SU-DHL-6 (cell line): ENCODE measurements around the gene MAU2.
"Not testable (repeated sequence)": the region's sequence is repeated elsewhere in the genome, so short reads cannot be mapped to it uniquely, and the experiment has no call there.

Source experiments
- H2AFZ ChIP-seq: fragments of 200-600 bp; sonication (generic); 2 replicates; pipeline ENCODE4 v1.6.1; 2014; ENCODE audit warnings: low read depth, mild to moderate bottlenecking, moderate library complexity, mixed read lengths, antibody characterized with exemption, low read length; ENCODE audit not compliant: severe bottlenecking
- H3F3A ChIP-seq: fragments of 200-600 bp; shearing (Covaris generic); 2 replicates; pipeline ENCODE4 v1.6.0; 2016; ENCODE audit warnings: antibody characterized with exemption, mild to moderate bottlenecking; ENCODE audit not compliant: insufficient read depth
- H3K27ac ChIP-seq: fragments of 200-600 bp; sonication (generic); 2 replicates; pipeline ENCODE4 v1.5.1; 2016; ENCODE audit warnings: low read depth, mild to moderate bottlenecking, low read length, moderate library complexity, mixed read lengths
- H3K27me3 ChIP-seq: fragments of 200-600 bp; sonication (generic), shearing (Covaris generic); 2 replicates; pipeline ENCODE4 v1.6.0; 2014; ENCODE audit warnings: mild to moderate bottlenecking, low read length
- H3K36me3 ChIP-seq: fragments of 200-600 bp; sonication (generic); 2 replicates; pipeline ENCODE4 v1.6.1; 2014; ENCODE audit warnings: mild to moderate bottlenecking, low read length, mixed read lengths
- H3K4me2 ChIP-seq: fragments of 300-600, 200-600 bp; shearing (Covaris generic), sonication (generic); 2 replicates; pipeline ENCODE4 v1.6.0; 2014; ENCODE audit warnings: low read length, low read depth, mild to moderate bottlenecking; ENCODE audit not compliant: poor library complexity, severe bottlenecking
- H3K4me3 ChIP-seq: fragments of 200-600 bp; sonication (generic); 2 replicates; pipeline ENCODE4 v1.5.1; 2014; ENCODE audit warnings: antibody characterized with exemption, low read length, mild to moderate bottlenecking, mixed read lengths; ENCODE audit not compliant: insufficient read depth, poor library complexity, severe bottlenecking
- H3K79me2 ChIP-seq: fragments of 200-600 bp; sonication (generic); 2 replicates; pipeline ENCODE4 v1.6.1; 2014; ENCODE audit warnings: mild to moderate bottlenecking, low read length, moderate library complexity; ENCODE audit not compliant: insufficient read depth
- H3K9ac ChIP-seq: fragments of 200-600 bp; sonication (generic); 2 replicates; pipeline ENCODE4 v1.7.0; 2014; ENCODE audit warnings: mild to moderate bottlenecking, low read length
- H3K9me2 ChIP-seq: fragments of 200-600 bp; sonication (generic); replicated peaks from 2 replicates; pipeline ENCODE4 v1.6.1; 2014; ENCODE audit warnings: low read length; ENCODE audit not compliant: insufficient read depth
- H3K9me3 ChIP-seq: fragments of 200-600 bp; sonication (generic); 2 replicates; pipeline ENCODE4 v1.6.1; 2014; ENCODE audit warnings: low read length, mixed read lengths; ENCODE audit not compliant: insufficient read depth
- H4K20me1 ChIP-seq: fragments of 200-600 bp; sonication (generic); 2 replicates; pipeline ENCODE4 v1.6.1; 2014; ENCODE audit warnings: low read depth, mild to moderate bottlenecking, antibody characterized with exemption, low read length, moderate library complexity, mixed read lengths
- EZH2phosphoT487 ChIP-seq: fragments of 200-600 bp; sonication (generic), shearing (Covaris generic); conservative IDR thresholded peaks from 2 replicates; pipeline ENCODE4 v1.6.1; 2018; ENCODE audit warnings: mild to moderate bottlenecking, antibody characterized with exemption, low read length, moderate library complexity, mixed read lengths
- TF ChIP-seq, protein P1 (sequence below): fragments of 200-600 bp; sonication (generic); IDR thresholded peaks from one replicate; pipeline ENCODE4 v1.5.1; 2017; ENCODE audit warnings: antibody characterized with exemption, mild to moderate bottlenecking, low read length, moderate library complexity; ENCODE audit not compliant: insufficient read depth, poor library complexity, severe bottlenecking

MAU2 gene

DNA sequence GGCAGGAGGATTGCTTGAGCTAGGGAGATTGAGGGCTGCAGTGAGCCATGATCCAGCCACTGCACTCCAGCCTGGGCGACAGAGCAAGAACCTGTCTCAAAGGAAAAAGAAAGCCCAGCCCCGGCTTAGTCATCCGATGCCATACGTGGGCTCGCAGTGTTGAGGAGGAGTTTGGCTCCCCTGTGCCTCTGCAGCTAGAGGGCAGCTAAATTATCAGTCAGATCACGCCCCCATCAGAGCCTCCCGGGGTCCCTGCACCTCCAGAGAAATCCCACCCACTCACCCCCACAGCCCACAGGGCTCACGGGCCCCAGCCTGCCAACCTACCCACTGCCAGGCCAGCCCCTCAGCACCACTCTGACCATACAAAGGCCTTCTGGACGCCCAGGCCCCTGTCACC is 27.6 kb downstream of the MAU2 start:
- no peaks in the 10 kb centered on the region for H3K9me3 ChIP-seq
- no peaks in the 10 kb centered on the region for H4K20me1 ChIP-seq
- no peaks in the 10 kb centered on the region for H3K36me3 ChIP-seq
- no peak overlapping the region for H3K9ac ChIP-seq
- H3K27ac ChIP-seq = no peak overlapping the region
- no peaks in the 10 kb centered on the region for H3K79me2 ChIP-seq
- H3F3A ChIP-seq = no peaks in the 10 kb centered on the region
- no peak overlapping the region for H2AFZ ChIP-seq
- no peaks in the 10 kb centered on the region for H3K27me3 ChIP-seq
- H3K4me2 ChIP-seq = no peak overlapping the region
- no peak for TF ChIP-seq EZH2phosphoT487
- TF ChIP-seq, protein P1, sequence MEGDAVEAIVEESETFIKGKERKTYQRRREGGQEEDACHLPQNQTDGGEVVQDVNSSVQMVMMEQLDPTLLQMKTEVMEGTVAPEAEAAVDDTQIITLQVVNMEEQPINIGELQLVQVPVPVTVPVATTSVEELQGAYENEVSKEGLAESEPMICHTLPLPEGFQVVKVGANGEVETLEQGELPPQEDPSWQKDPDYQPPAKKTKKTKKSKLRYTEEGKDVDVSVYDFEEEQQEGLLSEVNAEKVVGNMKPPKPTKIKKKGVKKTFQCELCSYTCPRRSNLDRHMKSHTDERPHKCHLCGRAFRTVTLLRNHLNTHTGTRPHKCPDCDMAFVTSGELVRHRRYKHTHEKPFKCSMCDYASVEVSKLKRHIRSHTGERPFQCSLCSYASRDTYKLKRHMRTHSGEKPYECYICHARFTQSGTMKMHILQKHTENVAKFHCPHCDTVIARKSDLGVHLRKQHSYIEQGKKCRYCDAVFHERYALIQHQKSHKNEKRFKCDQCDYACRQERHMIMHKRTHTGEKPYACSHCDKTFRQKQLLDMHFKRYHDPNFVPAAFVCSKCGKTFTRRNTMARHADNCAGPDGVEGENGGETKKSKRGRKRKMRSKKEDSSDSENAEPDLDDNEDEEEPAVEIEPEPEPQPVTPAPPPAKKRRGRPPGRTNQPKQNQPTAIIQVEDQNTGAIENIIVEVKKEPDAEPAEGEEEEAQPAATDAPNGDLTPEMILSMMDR = no peak
- H3K4me3 ChIP-seq = no peak overlapping the region
- H3K9me2 ChIP-seq = no peaks in the 10 kb centered on the region

DNA sequence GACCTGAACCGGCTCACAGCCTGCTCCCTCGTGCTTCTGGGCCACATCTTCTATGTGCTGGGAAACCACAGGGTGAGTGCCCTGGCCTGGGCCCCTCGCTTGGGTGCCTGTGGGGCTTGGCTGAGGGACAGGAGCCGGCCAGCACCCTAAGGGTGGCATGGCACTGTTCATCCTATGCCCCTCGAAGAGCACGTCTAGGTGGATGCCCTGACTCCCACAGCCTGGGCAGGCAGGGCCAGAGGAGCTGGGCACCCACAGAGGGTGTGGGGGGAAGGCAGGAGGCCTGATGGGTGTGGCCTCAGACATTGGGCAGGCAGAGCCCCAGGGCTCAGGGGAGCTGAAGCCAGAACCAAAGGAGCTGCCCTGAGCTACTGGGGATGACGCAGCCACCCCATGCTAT is 28.7 kb downstream of the MAU2 start:
- Histone ChIP-seq H4K20me1 (no peaks in the 10 kb centered on the region), H3K36me3 (no peaks in the 10 kb centered on the region), H3K27me3 (no peaks in the 10 kb centered on the region), H3K9ac (no peak overlapping the region), H3K4me2 (no peak overlapping the region), H3K27ac (no peak overlapping the region), H3K79me2 (no peaks in the 10 kb centered on the region), H3F3A (no peaks in the 10 kb centered on the region), H3K9me3 (no peaks in the 10 kb centered on the region), H2AFZ (no peak overlapping the region), H3K9me2 (no peaks in the 10 kb centered on the region), H3K4me3 (no peak overlapping the region)
- TF ChIP-seq, protein P1 = no peak
- TF ChIP-seq EZH2phosphoT487 = no peak

DNA sequence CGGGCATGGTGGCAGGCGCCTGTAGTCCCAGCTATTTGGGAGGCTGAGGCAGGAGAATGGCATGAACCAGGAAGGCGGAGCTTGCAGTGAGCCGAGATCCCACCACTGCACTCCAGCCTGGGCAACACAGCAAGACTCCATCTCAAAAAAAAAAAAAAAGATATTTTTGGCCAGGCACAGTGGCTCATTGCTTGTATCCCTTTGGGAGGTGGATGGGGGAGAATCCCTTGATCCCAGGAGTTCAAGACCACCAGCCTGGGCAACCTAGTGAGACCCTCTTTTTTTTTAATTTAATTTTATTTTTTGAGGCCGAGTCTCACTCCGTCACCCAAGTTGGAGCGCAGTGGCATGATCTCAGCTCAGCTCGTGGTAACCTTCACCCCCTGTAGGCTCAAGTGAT is 30.1 kb downstream of the MAU2 start:
- not testable (repeated sequence) for H3K4me3 ChIP-seq, H3K27ac ChIP-seq

DNA sequence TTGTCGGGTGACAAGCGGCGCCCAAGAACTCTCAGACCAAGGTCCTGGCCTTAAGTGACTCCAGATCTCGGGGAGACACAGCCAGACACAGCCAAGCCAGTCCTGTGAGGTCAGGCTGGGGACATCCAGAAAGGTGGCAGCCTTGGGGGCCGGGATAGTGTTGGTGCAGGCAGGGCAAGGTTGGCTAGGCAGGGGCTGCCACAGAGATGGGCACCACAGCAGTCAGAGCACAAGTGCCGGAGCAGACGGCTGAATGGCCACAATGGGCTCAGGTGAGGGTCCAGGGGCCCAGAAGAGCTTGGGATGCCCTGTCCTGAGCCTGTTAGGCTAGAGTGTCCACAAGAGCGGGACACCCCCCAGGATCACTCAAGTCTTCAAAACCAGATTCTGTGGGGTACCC is 32.2 kb downstream of the MAU2 start:
- TF ChIP-seq, protein P1 = no peak
- no peak for TF ChIP-seq EZH2phosphoT487
- Histone ChIP-seq H3K9ac (no peak overlapping the region), H2AFZ (no peak overlapping the region), H3K27me3 (no peaks in the 10 kb centered on the region), H3K9me3 (no peaks in the 10 kb centered on the region), H4K20me1 (no peaks in the 10 kb centered on the region), H3F3A (no peaks in the 10 kb centered on the region), H3K4me3 (no peak overlapping the region), H3K36me3 (no peaks in the 10 kb centered on the region), H3K27ac (no peak overlapping the region), H3K79me2 (no peaks in the 10 kb centered on the region), H3K9me2 (no peaks in the 10 kb centered on the region), H3K4me2 (no peak overlapping the region)

More for the DNA sequence above, 30.1 kb downstream of the MAU2 start:
- not testable (repeated sequence) for H3K4me2 ChIP-seq, H3K36me3 ChIP-seq, H3K9me2 ChIP-seq, H3K79me2 ChIP-seq, H3K9me3 ChIP-seq, H3K9ac ChIP-seq, H2AFZ ChIP-seq, H3K27me3 ChIP-seq, H4K20me1 ChIP-seq, H3F3A ChIP-seq
